ENCODE measurements around the gene BEND3.

DNA sequence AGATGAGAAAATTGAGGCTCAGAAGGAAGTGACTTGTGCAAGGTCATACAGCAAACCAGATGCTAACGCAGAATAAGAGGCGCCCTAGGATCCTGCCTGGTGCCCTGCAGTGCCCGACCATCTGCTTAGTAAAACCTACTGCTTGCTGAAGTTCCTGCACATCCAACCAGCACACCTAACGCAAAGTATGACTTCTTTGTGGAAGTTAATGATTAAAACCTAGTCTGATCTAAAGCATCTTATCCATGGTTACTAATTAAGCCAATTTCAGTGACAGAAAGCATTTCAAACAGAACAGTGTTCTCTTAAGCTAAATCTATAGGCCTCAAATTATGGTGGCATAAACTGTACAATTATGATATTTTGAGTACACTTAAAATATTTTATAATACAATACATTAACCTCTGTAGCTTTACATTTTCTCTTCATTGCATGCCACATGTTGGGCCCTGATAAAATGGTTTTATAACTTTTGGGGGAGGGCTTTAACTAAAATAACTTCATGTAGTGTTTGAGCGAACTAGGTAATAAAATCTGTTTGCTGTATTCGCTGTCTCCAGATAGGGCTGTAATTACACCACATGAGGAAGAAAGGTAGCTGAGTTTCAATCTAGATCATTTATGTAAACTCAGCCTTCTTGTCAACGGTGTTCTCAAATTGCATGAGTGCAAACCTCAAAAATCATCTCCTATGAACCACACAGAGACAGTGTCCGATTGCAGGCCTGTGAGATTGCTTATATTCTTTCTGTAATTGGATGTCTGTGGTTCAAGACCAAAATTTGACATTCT is 37.5 kb upstream of the BEND3 start:
- TF ChIP-seq CTCF (IDR thresholded peaks at IDR 0.05; ENCODE audit: low read depth, low read length) (no peak), EZH2phosphoT487 (IDR thresholded peaks at IDR 0.05; ENCODE audit: low read depth) (no peak)
